ENCODE measurements around the gene IL21R.

DNA sequence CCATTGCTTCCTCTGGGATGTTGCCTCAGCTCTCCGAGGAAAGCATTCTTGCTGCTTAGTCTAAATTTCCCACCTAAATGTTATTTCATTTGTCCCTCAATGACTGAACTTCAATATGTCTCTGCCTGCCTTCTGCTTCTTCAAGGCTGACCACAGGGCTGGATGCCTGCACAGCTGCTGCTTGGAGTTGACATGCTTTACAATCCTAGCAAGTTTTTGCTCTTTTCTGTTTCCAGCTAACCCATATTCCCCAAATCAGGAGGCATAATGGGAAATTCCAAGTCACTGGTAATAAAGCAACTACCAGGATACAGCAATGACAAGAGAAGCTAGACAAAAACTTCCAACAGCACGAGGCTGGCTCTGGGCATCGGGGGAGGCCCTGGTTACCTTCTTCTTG, 98.8 kb downstream of the IL21R start:
- TF ChIP-seq, protein P1, sequence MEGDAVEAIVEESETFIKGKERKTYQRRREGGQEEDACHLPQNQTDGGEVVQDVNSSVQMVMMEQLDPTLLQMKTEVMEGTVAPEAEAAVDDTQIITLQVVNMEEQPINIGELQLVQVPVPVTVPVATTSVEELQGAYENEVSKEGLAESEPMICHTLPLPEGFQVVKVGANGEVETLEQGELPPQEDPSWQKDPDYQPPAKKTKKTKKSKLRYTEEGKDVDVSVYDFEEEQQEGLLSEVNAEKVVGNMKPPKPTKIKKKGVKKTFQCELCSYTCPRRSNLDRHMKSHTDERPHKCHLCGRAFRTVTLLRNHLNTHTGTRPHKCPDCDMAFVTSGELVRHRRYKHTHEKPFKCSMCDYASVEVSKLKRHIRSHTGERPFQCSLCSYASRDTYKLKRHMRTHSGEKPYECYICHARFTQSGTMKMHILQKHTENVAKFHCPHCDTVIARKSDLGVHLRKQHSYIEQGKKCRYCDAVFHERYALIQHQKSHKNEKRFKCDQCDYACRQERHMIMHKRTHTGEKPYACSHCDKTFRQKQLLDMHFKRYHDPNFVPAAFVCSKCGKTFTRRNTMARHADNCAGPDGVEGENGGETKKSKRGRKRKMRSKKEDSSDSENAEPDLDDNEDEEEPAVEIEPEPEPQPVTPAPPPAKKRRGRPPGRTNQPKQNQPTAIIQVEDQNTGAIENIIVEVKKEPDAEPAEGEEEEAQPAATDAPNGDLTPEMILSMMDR (conservative IDR thresholded peaks at IDR 0.05) = no peak
- TF ChIP-seq EZH2 (IDR thresholded peaks at IDR 0.05; ENCODE audit: low read depth) = no peak
